ENCODE data around the gene RPP38. TPM values are rescaled to one million over a fixed set of nuclear protein-coding genes. Genes with fewer than 3 reads are reported as not detected.

RPP38 gene
- total RNA-seq, 1 experiment from 2014 or later = 23.3 TPM

GRCh38 chr10:15120523-15120922 is 23.4 kb downstream of the RPP38 start:
- no peak for TF ChIP-seq ZFX (IDR thresholded peaks at IDR 0.05)
- H3K9me2 ChIP-seq (ENCODE audit: insufficient read depth) = no peaks in the 10 kb centered on the region
- H3K4me2 ChIP-seq (ENCODE audit: low read length) = no peak overlapping the region
- no peaks in the 10 kb centered on the region for H3K79me2 ChIP-seq (ENCODE audit: insufficient read depth, low read length)
- RAD21 ChIA-PET (ENCODE audit: low non-redundant PET in 1 of 2, low total read pairs in 2 of 2, uncharacterized antibody in 2 of 2, unreplicated experiment in 2 of 2) = no interaction called here
- H3K4me3 ChIP-seq (replicated peaks in 1 of 2; ENCODE audit: low read depth in 1 of 2, low read length in 2 of 2) = no peak overlapping the region
- no peaks in the 10 kb centered on the region for H4K20me1 ChIP-seq (ENCODE audit: insufficient read depth)
- H3K36me3 ChIP-seq (ENCODE audit: control insufficient read depth in 1 of 2, insufficient read depth in 2 of 2, low read length in 2 of 2) = peaks cover 2 to 31% of the 10 kb centered on the region in 2 experiments; a peak in 2 of 4 replicates
- H3K9me3 ChIP-seq (ENCODE audit: control insufficient read depth in 1 of 2, insufficient read depth in 1 of 2, low read depth in 1 of 2, low read length in 2 of 2) = no peaks in the 10 kb centered on the region
- intact Hi-C loops (cut with micrococcal nuclease) = no loop called here
- BruUV-seq (replicated peaks) = no TSS peak
- CTCF ChIA-PET = no interaction called here
- H2AFZ ChIP-seq (ENCODE audit: low read depth, low read length, poor library complexity, severe bottlenecking) = no peak overlapping the region
- H3K27ac ChIP-seq (ENCODE audit: low read depth, low read length) = no peak overlapping the region
- ATAC-seq (no peak), DNase-seq (ENCODE audit: low read depth, low spot score) (no peak)
- H3K4me1 ChIP-seq (ENCODE audit: control insufficient read depth in 1 of 2, insufficient read depth in 2 of 2, low read length in 2 of 2) = no peaks in the 10 kb centered on the region
- no peak overlapping the region for H3K9ac ChIP-seq (ENCODE audit: low read length)
- H3K27me3 ChIP-seq (ENCODE audit: insufficient read depth, low read length) = no peaks in the 10 kb centered on the region
- POLR2A ChIA-PET = no interaction called here

- intact Hi-C loops (cut with micrococcal nuclease) = no loop called here
- no peak overlapping the region for H3K4me2 ChIP-seq (ENCODE audit: low read length)
- H3K36me3 ChIP-seq (ENCODE audit: control insufficient read depth in 1 of 2, insufficient read depth in 2 of 2, low read length in 2 of 2) = peaks cover 2 to 36% of the 10 kb centered on the region in 2 experiments; a peak in 2 of 4 replicates
- CTCF ChIA-PET = no interaction called here
- POLR2A ChIA-PET = no interaction called here
- H3K27me3 ChIP-seq (ENCODE audit: insufficient read depth, low read length) = no peaks in the 10 kb centered on the region
- no peak overlapping the region for H3K4me3 ChIP-seq (replicated peaks in 1 of 2; ENCODE audit: low read depth in 1 of 2, low read length in 2 of 2)
- H4K20me1 ChIP-seq (ENCODE audit: insufficient read depth) = no peaks in the 10 kb centered on the region
- no peaks in the 10 kb centered on the region for H3K4me1 ChIP-seq (ENCODE audit: control insufficient read depth in 1 of 2, insufficient read depth in 2 of 2, low read length in 2 of 2)
- H3K27ac ChIP-seq (ENCODE audit: low read depth, low read length) = no peak overlapping the region
- no TSS peak for BruUV-seq (replicated peaks)
- no peaks in the 10 kb centered on the region for H3K9me3 ChIP-seq (ENCODE audit: control insufficient read depth in 1 of 2, insufficient read depth in 1 of 2, low read depth in 1 of 2, low read length in 2 of 2)
- no peak for ATAC-seq
- RAD21 ChIA-PET (ENCODE audit: low non-redundant PET in 1 of 2, low total read pairs in 2 of 2, uncharacterized antibody in 2 of 2, unreplicated experiment in 2 of 2) = no interaction called here
- no peak overlapping the region for H3K9ac ChIP-seq (ENCODE audit: low read length)
- no peak for DNase-seq (ENCODE audit: low read depth, low spot score)
- no peak overlapping the region for H2AFZ ChIP-seq (ENCODE audit: low read depth, low read length, poor library complexity, severe bottlenecking)
- no peaks in the 10 kb centered on the region for H3K9me2 ChIP-seq (ENCODE audit: insufficient read depth)
- no peaks in the 10 kb centered on the region for H3K79me2 ChIP-seq (ENCODE audit: insufficient read depth, low read length)
- no peak for TF ChIP-seq SP1 (IDR thresholded peaks at IDR 0.05; ENCODE audit: low read depth)
- no peak for TF ChIP-seq EZH2phosphoT487 (IDR thresholded peaks at IDR 0.05; ENCODE audit: borderline replicate concordance)
- TF ChIP-seq CTCF (IDR thresholded peaks at IDR 0.05 in 2 of 3, conservative IDR thresholded peaks at IDR 0.05 in 1 of 3; ENCODE audit: borderline replicate concordance in 1 of 3, insufficient read depth in 1 of 3, low read depth in 2 of 3, low read length in 2 of 3) = no peak
- no peak for TF ChIP-seq POLR2AphosphoS5 (IDR thresholded peaks at IDR 0.05; ENCODE audit: low read depth, low read length)
- no peak for TF ChIP-seq CBX3 (IDR thresholded peaks at IDR 0.05; ENCODE audit: low read depth)
- TF ChIP-seq ZFX (IDR thresholded peaks at IDR 0.05) = no peak
- TF ChIP-seq SIN3A (IDR thresholded peaks at IDR 0.05; ENCODE audit: low read depth) = no peak
- TF ChIP-seq ATF3 (IDR thresholded peaks at IDR 0.05) = no peak
- no peak for TF ChIP-seq YY1 (IDR thresholded peaks at IDR 0.05; ENCODE audit: extremely low read depth, insufficient replicate concordance, low read depth, low read length)
- TF ChIP-seq TCF7L2 (IDR thresholded peaks at IDR 0.05; ENCODE audit: borderline replicate concordance, extremely low read depth, insufficient read depth, insufficient read length) = no peak
- TF ChIP-seq ZBTB33 (IDR thresholded peaks at IDR 0.05; ENCODE audit: extremely low read depth, insufficient replicate concordance, low read length) = no peak
- no peak for TF ChIP-seq ZNF274 (IDR thresholded peaks at IDR 0.05; ENCODE audit: low read depth, low read length)
- TF ChIP-seq POLR2A (IDR thresholded peaks at IDR 0.05; ENCODE audit: borderline replicate concordance, extremely low read depth, insufficient read depth, insufficient read length) = no peak
These were observed 24.6 kb downstream of the RPP38 start for GRCh38 chr10:15121707-15122106.
